GM21786 (cell line): ENCODE data around the gene MPP3.
"Not testable (repeated sequence)": the region's sequence is repeated elsewhere in the genome, so short reads cannot be mapped to it uniquely, and the experiment has no call there.

Experiments
- ATAC-seq: cut with Tn5 transposase; IDR thresholded peaks from one replicate; pipeline ENCODE4 v1.9.1; 2021; ENCODE audit not compliant: unreplicated experiment

Gene MPP3, protein sequence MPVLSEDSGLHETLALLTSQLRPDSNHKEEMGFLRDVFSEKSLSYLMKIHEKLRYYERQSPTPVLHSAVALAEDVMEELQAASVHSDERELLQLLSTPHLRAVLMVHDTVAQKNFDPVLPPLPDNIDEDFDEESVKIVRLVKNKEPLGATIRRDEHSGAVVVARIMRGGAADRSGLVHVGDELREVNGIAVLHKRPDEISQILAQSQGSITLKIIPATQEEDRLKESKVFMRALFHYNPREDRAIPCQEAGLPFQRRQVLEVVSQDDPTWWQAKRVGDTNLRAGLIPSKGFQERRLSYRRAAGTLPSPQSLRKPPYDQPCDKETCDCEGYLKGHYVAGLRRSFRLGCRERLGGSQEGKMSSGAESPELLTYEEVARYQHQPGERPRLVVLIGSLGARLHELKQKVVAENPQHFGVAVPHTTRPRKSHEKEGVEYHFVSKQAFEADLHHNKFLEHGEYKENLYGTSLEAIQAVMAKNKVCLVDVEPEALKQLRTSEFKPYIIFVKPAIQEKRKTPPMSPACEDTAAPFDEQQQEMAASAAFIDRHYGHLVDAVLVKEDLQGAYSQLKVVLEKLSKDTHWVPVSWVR

DNA sequence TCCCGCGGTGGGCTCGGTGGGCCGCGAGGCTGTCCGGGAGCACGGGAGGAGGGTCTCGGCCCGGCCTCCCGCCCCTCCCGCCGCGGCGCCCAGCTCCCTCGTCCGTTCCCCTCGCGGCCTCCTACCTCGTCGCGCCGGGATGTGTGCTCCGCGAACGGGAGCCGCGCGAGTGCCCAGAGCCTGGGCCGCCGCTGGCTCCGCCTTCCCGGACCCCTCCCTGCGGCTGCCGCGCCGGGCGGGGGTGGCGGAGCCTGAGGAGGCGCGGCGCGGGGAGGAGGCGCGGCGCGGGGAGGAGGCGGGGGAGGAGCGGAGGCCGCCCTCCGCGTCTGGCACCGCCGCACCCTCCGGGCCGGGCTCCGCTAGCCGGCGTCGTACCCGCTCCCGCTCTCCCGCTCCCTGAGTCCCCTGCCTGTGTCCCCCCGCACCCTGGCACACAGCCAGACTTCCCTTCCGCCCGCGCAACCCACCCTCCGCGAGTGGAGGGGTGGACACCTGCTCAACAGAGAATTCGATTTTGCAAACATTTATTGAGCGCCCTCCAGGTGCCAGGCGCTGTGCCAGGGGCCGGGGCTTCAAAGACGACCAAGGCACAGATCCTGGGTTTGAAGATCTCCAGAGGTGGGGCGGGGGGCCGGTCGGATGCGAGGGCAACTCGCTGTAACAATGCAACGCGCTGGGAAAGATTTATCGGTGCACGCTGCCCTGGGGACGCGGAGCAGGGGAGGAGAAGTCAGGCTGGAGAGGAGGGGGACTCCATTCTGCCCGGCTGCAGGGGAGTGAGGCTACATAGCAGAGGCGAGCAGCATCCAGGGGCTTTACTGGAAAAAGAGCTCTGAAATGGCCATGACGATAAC is at the start of gene MPP3:
Gene MPP3 (minus strand): TSS at position 171 of the 854 bp plus-strand sequence. CDS start 1,240 bp downstream, outside the sequence.
- ATAC-seq: no peak

DNA sequence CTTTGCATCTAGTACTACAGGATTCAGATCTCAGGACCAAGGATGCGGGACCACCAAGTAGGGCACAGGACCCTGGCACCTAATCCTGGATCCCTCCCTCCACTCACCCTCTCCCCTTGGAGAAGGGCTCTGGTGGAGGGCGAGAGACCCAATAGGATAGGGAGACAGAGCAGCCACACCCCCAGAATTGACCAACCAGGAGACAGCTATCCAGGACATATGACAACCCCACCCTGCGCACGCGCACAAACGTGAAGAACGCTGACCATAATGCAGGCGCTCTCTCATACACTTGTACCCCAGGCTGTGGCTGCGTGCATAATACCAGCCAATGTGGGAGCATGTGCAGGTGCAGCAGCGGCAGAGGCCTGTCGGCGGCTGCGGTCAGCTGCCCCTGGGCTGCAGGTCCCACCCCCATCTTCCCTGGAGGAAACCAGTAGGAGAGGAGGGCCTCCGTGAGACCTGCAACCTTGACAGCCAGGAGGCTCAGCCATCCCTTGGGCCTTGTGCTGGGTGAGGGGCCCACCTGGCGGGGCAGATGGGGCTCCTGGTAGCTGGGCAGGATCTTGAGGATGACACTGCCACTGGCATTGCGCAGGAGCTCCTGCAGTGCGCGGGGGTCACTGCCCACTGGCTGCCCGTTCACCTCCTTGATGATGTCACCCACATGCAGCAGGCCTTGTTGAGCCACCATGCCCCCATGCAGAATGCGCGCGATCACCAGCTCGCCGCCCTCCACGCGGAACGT is 49.0 kb upstream of the MPP3 start:
- ATAC-seq: no peak

DNA sequence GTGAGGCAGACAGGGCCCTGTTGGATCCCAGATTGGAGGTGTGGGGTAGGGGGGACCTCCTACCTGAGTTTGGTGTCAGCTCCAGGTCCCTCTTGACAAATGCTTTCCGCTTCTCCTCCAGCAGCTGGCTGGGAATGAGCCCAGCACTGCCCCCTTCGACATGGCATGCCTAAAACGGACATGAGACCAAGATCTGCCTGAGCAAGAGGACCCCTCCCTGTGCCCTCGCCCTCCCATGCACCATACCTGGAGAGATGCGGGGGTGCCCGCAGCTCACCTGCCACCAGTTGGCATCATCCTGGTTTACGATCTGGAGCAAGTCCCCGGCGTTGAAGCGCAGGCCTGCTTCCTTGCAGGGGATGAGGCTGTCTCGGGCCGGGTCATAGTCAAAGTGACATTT is 48.2 kb upstream of the MPP3 start:
- no peak for ATAC-seq

DNA sequence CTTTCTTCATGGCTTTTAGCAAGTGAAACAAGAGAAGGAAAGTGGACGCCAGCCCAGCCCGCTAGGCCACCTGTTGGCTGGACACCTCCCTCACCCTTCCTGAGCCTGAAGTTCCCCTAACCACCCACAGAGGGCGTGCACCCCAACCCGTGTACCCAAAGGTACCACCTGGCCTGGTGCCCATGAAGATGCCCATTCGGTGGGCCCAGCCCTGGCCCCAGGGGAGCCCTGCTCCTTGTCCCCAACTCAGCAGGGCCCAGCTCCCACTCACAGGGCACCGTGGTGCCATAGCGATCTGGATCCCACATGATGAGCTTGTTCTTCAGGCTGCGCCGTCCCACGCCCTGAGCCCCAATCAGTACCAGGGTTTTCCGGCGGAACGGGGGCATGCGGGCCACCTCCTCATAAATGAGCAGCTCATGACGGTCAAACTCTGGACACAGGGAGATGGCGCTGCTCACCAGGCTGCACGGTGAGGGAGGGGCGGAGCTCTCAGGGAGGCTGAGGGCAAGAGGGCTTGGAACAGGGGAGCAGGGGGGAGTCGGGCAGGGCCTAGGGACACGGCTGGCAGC is 47.6 kb upstream of the MPP3 start:
- ATAC-seq: no peak

DNA sequence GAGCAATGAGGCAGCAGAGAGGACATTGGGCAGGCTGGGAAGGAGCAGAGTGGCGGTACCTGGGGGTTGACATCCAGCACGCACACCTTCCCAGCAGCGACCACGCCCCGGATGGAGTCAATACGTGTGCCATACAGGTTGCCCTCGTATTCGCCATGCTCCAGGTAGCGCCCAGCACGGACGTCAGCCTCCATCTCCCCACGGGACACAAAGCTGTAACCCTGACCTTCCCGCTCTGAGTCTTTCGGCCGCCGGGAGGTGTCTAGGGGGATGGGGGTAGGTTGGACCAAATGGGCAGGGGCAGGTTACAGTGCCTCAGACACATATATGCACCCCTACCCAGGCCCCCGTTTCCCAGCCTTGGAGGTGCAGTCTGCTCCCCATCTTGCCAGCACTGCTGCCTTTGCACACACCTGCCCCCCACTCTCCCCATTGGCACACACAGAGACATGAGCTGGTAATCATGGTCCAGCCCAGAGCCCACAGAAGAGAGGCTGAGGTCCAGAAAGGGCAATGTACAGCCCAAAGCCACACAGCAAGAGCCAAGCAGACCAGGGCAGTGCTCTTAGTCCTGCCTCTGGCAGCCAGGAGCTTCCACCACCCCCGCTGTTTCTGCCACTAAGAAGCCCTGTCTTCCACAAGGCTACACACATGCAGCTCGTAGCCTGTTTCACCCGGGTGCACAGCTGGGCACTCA is 46.9 kb upstream of the MPP3 start:
- no peak for ATAC-seq

DNA sequence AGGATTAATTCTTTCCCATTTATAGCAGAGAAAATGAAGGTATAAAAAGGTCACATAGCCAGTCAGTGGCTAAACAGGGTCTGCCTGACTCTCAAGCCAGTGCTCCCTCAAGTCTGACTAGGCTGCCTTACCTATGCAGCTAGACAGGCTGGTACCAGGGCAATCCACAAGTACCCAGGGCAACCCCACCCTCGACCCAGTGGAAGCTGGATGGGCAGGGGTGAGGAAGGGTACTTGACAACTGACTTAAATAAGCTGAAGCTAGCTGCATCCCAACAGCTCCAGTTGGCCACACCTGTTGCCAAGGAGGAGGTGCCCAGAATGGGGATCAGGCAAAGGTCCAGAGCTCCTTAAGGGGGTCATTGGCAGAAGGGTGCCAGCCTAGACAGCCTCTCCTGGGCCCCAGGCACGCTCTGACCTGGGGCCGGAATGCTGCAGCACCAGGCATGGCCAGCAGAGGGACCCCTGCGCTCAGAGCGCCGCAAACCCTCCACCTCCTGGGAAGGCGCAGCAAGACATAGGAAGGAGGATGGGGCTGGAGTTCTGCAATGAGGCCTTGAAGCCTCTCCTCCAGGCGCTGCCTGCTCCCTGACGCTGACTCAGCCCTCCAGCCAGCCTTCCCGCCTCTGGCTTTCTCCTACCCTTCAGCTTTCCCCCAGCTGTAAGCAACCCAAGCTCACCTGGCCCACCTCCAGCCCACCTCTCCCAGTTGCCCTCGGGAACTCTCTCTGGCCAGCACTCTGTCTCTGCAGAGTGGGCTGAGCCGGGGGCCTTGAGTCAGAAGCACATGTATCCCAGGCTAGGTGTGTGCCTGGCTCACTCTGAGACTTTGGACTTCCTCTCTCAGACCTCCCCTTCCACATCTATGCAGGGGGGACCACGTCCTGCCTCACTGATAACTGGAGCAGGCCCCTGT is 45.6 kb upstream of the MPP3 start:
- no peak for ATAC-seq

DNA sequence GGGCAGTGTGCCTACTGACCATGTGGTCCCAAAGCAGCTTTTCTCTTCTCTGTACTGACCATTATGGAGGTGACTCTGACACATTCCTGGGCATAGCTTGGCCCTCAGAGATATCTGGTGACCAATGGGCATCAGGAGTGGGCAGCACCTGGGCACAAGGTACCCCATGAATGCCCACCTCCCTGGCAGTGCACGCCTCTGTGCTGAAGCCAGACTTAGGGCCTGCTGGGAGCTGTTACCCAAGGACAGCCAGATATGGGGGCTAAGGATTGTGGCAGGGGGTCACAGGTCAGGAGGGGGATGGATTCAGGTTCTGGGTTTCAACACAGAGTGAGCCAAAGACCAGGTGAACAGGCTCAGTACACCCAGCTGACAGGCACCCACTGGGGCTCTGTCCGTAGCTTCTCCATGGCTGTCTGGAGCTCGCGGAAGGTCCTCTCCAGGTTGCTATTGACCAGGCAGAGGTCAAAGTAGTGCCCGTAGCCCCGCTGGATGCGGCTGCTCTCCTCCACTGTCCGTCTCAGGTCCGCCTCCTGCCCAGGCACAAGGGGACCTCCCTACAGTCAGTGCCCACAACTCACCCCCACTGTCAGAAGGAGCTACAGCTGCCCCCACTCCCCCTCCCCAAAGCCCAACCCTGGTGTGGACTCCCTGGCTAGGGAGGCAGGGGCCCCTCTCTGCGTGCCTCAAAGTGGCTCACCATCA is 44.7 kb upstream of the MPP3 start:
- ATAC-seq: no peak

DNA sequence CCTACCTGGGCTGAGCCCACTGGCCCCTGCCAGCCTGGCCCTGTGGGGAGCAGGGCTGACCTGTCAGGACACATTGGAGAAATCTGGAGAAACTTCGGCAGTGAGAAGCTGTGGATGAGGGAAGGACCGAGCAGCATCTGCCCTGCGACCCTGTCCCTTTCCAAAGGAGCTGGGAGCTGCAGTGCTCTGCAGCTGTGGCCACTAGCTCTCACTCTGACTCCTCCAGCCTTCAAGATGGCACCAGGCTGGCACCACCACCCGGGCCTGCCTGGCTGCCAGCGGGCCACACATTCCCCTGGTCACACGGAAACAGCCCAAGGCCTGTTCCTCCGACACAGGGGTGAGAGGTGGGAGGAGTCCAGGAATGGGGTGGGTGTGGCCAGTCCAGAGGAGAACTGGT is 44.1 kb upstream of the MPP3 start:
- no peak for ATAC-seq

DNA sequence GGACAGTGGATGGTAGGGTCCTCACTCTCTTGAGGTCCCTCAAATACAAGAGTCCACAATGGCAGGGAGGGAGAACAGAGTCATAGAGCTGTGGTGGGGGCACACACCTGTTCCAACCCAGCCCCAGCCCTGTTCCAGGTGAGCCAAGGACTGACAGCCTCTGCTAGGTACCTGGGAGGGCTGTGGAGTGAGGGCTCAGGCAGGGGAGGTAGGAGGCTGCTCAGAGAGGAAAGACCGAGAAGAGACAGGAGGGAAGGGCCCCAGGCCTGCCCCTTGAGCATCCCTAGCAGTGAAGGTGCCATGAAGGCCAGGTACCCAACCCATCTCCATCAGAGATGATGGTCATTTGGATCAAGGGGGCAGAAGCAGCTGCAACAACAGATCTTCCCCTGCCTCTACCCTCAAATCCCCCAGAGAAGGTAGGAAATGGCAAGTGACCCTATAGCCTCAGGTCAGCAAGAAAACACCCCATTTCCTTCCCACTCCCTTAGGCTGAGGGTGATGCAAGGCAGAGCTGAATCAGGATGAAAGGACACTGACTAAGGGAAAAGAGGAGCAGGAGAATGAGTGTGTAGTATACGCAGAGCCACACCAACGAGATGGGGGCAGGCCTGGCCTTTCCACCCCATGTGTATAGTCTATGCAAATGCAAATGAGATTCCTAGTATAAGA is 42.7 kb upstream of the MPP3 start:
- no peak for ATAC-seq

DNA sequence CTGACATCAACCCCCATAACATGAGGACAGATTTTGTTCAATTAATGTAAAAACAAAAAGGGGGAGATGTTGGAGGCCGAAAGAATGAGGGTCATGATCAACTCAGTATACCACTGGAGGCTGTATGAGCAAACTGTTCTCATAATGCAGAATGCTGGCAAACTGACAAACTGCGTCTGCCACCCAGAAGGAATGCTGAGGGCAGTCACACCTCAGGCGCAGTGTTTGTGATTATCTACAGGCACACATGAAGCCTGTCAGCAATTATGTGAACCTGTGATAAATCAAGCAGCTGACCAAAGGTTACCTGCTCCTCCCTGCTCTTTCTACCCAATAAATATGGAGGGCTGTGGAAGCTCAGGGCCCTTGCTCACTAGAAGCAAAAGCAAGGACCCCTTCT is 41.3 kb upstream of the MPP3 start:
- no peak for ATAC-seq

DNA sequence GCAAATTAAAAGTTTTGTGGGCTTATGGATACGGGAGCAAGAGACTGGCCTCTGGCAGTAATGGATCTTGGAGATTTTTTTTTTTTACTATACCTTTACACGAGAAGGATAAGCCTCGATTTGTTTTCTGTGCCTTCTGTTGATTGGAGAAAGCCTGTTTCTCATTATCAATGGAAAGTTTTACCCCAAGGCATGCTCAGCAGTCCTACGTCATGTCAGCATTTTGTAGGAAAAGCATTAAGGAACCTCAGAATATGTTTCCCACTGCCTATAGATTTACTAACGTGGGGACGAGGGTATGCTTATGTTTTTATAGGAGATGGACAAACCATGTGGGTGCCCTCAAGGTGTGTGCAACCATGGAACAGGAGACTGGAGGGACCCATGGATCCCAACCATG is 40.9 kb upstream of the MPP3 start:
- no peak for ATAC-seq

DNA sequence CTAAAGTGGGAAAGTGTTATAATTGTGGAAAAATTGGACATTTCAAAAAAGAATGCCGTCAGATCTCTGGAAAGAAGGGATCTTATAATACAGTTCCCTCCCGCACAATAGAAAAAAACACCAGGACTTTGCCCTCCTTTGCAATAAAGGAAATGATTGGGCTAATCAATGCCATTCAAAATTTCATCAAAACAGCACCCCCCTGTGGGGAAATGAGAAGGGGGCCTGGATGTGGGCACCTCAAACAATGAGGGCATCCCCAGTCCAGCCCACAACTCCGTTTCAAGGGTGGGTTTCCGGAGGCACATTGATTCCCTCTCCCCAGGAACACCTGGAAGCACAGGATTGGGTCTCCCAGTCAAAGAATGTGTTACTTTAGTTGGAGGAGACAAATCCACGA is 40.1 kb upstream of the MPP3 start:
- no peak for ATAC-seq

DNA sequence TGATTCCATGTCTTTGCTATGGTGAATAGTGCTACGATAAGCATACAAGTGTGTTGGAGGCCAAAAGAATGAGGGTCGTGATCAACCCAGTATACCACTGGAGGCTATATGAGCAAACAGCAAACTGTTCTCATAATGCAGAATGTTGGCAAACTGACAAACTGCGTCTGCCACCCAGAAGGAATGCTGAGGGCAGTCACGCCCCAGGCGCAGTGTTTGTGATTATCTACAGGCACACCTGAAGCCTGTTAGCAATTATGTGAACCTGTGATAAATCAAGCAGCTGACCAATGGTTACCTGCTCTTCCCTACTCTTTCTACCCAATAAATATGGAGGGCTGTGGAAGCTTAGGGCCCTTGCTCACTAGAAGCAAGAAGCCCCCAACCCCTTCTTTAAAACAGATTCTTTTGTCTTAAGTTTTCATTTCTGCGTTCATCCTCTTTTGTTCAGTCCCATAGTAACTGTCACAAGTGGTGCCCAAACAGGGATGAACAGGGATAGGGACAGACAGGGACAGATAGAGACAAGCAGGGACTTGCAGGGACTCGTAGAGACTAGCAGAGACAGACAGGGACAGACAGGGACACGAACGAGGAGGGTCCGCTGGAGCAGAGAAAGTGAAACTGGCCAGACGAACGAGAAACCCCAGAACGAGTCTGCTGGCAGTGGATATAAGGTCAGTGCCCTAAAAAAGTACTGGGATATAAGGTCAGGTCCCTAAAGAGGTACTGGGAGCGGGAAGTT is 39.2 kb upstream of the MPP3 start:
- no peak for ATAC-seq

DNA sequence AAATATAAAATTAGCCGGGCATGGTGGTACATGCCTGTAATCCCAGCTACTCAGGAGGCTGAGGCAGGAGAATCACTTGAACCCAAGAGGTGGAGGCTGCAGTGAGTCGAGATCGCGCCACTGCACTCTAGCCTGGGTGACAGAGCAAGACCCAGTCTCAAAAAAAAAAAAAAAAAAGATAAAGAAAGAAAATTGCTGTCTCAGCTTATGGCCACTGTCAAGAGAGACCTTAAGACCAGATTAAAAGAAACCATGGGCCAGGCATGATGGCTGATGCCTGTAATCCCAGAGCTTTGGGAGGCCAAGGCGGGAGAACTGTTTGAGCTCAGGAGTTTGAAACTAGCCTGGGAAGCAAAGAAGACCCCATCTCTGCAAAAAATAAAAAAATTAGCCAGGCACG is 36.1 kb upstream of the MPP3 start:
- ATAC-seq: not testable (repeated sequence)

DNA sequence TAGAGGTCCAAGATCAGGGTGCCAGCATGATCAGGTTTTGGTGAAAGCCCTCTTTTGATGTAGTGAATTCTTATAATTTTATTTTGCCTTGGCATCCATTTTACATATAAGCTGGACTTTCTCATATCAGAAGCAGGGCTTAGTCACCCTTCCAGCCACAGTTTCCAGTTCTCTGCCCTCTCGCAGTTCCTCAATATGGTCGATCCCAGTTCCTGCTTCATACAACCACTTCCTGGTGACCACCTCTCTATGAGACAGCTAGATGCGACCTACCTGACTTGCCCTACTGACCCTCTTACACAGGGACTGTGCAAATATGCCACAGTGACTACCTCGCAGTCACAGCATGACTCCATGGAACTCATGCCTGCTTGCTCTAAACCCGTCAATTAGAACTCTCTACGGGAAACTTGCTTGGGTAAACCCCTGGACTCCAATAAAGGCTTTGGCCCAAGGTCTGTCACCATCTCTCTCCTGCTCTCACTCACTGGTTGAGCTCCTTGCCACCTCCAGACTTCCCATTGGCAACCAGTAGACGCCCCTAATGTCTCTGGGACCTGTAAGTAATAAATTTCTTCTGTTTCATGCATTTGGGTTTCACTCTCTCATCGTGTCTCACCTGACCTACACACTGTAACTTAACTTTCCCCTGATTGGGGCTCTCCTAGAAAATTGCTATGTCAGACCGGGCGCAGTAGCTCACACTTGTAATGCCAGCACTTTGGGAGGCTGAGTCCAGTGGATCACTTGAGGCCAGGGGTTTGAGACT is 35.5 kb upstream of the MPP3 start:
- ATAC-seq: no peak

DNA sequence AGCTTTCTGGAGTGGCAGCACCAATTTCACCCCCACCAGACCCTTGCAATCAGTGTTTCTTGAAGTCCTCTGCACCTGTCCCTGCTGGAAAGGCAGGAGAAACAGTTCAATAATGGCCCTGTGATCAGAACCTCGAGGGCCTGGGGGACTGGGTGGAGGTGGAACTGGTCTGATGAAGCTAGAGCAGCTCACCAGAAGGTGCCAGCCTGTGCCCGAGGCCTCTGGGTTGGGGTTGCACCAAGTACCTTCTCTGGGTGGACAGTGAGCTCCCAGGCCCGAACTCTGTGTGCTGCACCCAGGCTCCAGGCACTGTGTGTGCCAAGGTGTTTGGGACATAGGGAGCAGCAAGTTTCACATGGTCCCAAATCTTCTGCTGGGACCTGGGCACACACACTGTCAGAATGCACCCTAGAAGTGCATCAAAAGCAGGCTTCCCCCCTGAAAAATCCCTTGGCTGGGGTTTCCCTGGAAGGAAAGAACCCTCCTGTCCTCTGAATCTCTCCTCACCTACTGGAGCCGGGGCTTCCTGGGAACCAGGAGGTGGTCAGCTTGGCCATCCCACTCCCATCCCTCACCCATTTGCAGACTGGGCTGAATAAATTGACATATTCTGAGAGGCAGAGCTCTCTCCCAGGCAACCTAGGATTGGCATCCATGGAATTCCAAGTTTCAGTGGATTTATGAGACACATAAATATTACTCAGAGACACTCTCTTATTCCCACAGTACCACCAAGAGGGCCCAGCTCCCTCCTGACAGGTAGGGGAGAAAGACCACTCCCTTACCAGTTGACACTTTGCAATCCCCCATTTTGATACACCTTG is 31.4 kb upstream of the MPP3 start:
- no peak for ATAC-seq
